Gastroesophageal sphincter (tissue), 3 donors: ENCODE data around the gene LRRC45.

Source experiments
- EP300 ChIP-seq: sonication (generic); formaldehyde crosslinking; IDR thresholded peaks from one replicate; pipeline ENCODE4 v1.6.1; 2017; ENCODE audit warnings: antibody characterized with exemption, mild to moderate bottlenecking
- POLR2A ChIP-seq, 2 donors: fragments of 450-650 bp; IDR thresholded peaks; one replicate each; pipeline ENCODE4 v1.6.1; 2017; ENCODE audit warnings: antibody characterized with exemption in 2 of 2, mild to moderate bottlenecking in 2 of 2, moderate library complexity in 1 of 2
- POLR2AphosphoS5 ChIP-seq: sonication (generic); formaldehyde crosslinking; IDR thresholded peaks from one replicate; pipeline ENCODE4 v1.6.1; 2017; ENCODE audit warnings: antibody characterized with exemption
- TF ChIP-seq, protein P1 (sequence below), 4 experiments: fragments of 200-600 bp in 2 of 4; fragments of 450-650 bp in 2 of 4; sonication (generic) in 1 of 4; IDR thresholded peaks; one replicate each; pipeline ENCODE4 v1.5.1; 2017 to 2019; ENCODE audit warnings: antibody characterized with exemption in 4 of 4, mild to moderate bottlenecking in 2 of 4, moderate library complexity in 2 of 4

GRCh38 chr17:82015311-82015971 is 7.7 kb upstream of the LRRC45 start:
- TF ChIP-seq, protein P1, sequence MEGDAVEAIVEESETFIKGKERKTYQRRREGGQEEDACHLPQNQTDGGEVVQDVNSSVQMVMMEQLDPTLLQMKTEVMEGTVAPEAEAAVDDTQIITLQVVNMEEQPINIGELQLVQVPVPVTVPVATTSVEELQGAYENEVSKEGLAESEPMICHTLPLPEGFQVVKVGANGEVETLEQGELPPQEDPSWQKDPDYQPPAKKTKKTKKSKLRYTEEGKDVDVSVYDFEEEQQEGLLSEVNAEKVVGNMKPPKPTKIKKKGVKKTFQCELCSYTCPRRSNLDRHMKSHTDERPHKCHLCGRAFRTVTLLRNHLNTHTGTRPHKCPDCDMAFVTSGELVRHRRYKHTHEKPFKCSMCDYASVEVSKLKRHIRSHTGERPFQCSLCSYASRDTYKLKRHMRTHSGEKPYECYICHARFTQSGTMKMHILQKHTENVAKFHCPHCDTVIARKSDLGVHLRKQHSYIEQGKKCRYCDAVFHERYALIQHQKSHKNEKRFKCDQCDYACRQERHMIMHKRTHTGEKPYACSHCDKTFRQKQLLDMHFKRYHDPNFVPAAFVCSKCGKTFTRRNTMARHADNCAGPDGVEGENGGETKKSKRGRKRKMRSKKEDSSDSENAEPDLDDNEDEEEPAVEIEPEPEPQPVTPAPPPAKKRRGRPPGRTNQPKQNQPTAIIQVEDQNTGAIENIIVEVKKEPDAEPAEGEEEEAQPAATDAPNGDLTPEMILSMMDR (IDR thresholded peaks at IDR 0.05) = no peak
- TF ChIP-seq POLR2AphosphoS5 (no peak), POLR2A (IDR thresholded peaks at IDR 0.05) (no peak), EP300 (no peak)
